Sigmoid colon (tissue), 4 donors: ENCODE data around the gene CUX1.

Source experiments
- CTCF ChIP-seq, 4 experiments: fragments of 450-650 bp in 3 of 4; fragments of 200-600 bp in 1 of 4; IDR thresholded peaks; one replicate each; pipeline ENCODE4 v1.5.1; 2016 to 2019; ENCODE audit warnings: antibody characterized with exemption in 4 of 4, mild to moderate bottlenecking in 3 of 4, moderate library complexity in 2 of 4
- EP300 ChIP-seq, 4 donors: sonication (generic); formaldehyde crosslinking; IDR thresholded peaks; one replicate each; pipeline ENCODE4 v1.6.1; 2017; ENCODE audit warnings: antibody characterized with exemption in 4 of 4
- POLR2A ChIP-seq, 2 donors: fragments of 450-650 bp; IDR thresholded peaks; one replicate each; pipeline ENCODE4 v1.6.1; 2016; ENCODE audit warnings: antibody characterized with exemption in 2 of 2, mild to moderate bottlenecking in 2 of 2, moderate library complexity in 2 of 2
- POLR2AphosphoS5 ChIP-seq, 4 donors: sonication (generic); formaldehyde crosslinking; IDR thresholded peaks; one replicate each; pipeline ENCODE4 v1.6.1; 2017; ENCODE audit warnings: antibody characterized with exemption in 4 of 4

- no peak for TF ChIP-seq CTCF (IDR thresholded peaks at IDR 0.05)
- TF ChIP-seq POLR2A (IDR thresholded peaks at IDR 0.05) = no peak
- no peak for TF ChIP-seq EP300 (IDR thresholded peaks at IDR 0.05)
- no peak for TF ChIP-seq POLR2AphosphoS5 (IDR thresholded peaks at IDR 0.05)
Observed at GRCh38 chr7:102147008-102147407, 329.6 kb downstream of the CUX1 start.
